Measurements from ENCODE around the gene HSDL1. TPM values are rescaled to one million over a fixed set of nuclear protein-coding genes. Genes with fewer than 3 reads are reported as not detected.

HSDL1 gene
- total RNA-seq, 1 donor from 2014 or later = 101 TPM

GRCh38 chr16:84111525-84111924, 33.5 kb downstream of the HSDL1 start:
- no peaks in the 10 kb centered on the region for H3K36me3 ChIP-seq
- no peak overlapping the region for H3K4me3 ChIP-seq
- Mint-ChIP-seq H3K36me3 (peaks cover 5% of the 10 kb centered on the region), H3K27ac (no peak overlapping the region), H3K4me1 (peaks cover 17% of the 10 kb centered on the region), H3K4me3 (no peak overlapping the region), H3K27me3 (ENCODE audit: insufficient read depth, low read depth) (peaks cover 2% of the 10 kb centered on the region), H3K9me3 (no peaks in the 10 kb centered on the region)
- H2AFZ ChIP-seq (replicated peaks) = no peak overlapping the region
- no peak for DNase-seq (ENCODE audit: low spot score)
- H3K4me2 ChIP-seq = no peak overlapping the region
- H3F3A ChIP-seq (ENCODE audit: low read depth) = peaks cover 10% of the 10 kb centered on the region
- H3K4me1 ChIP-seq = peaks cover 6% of the 10 kb centered on the region
- H3K9ac ChIP-seq = no peak overlapping the region
- peaks cover 58% of the 10 kb centered on the region for H4K20me1 ChIP-seq (ENCODE audit: low read depth)
- H3K27ac ChIP-seq = no peak overlapping the region
- H3K27me3 ChIP-seq = no peaks in the 10 kb centered on the region
- TF ChIP-seq EZH2phosphoT487 (IDR thresholded peaks at IDR 0.05) (no peak), EZH2 (IDR thresholded peaks at IDR 0.05) (no peak)
- peaks cover 96% of the 10 kb centered on the region for H3K79me2 ChIP-seq (ENCODE audit: low read depth)
- no peaks in the 10 kb centered on the region for H3K9me3 ChIP-seq (ENCODE audit: low read depth)

DNA sequence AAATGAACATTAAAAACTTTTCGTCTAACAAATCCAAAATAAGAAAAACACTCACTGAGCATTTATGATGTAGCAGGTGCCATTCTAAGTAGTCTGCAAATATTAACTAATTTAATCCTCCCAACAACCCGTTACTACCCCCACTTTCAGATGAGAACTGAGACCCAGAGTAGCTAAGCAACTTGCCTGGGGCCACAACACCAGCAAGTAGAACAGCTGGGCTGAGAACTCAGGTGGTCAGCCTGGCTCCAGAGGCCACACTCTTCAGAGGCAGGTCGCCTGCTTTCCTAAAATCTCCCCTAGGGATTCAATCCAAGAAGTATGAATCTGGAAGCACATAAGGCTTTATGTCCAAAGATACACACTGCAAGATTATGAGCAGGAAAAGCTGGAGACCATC, 34.5 kb downstream of the HSDL1 start:
- H3K9ac ChIP-seq = no peak overlapping the region
- H3K4me1 Mint-ChIP-seq = peaks cover 18% of the 10 kb centered on the region
- H3K9me3 Mint-ChIP-seq = no peaks in the 10 kb centered on the region
- H3K79me2 ChIP-seq (ENCODE audit: low read depth) = peaks cover 98% of the 10 kb centered on the region
- no peak overlapping the region for H3K4me2 ChIP-seq
- H3K36me3 ChIP-seq = no peaks in the 10 kb centered on the region
- DNase-seq (ENCODE audit: low spot score) = no peak
- H3K27me3 Mint-ChIP-seq (ENCODE audit: insufficient read depth, low read depth) = peaks cover 2% of the 10 kb centered on the region
- TF ChIP-seq CTCF (IDR thresholded peaks at IDR 0.05) = no peak
- no peak for TF ChIP-seq EZH2phosphoT487 (IDR thresholded peaks at IDR 0.05)
- TF ChIP-seq EZH2 (IDR thresholded peaks at IDR 0.05) = no peak
- peaks cover 62% of the 10 kb centered on the region for H4K20me1 ChIP-seq (ENCODE audit: low read depth)
- peak overlapping the region; percentile 78 for H3K27ac Mint-ChIP-seq
- peaks cover 1% of the 10 kb centered on the region for H3F3A ChIP-seq (ENCODE audit: low read depth)
- H3K4me3 ChIP-seq = no peak overlapping the region
- H3K9me3 ChIP-seq (ENCODE audit: low read depth) = no peaks in the 10 kb centered on the region
- H3K27me3 ChIP-seq = no peaks in the 10 kb centered on the region
- H3K4me1 ChIP-seq = peaks cover 5% of the 10 kb centered on the region
- H3K4me3 Mint-ChIP-seq = no peak overlapping the region
- no peak overlapping the region for H2AFZ ChIP-seq (replicated peaks)
- peaks cover 5% of the 10 kb centered on the region for H3K36me3 Mint-ChIP-seq
- H3K27ac ChIP-seq = no peak overlapping the region

GRCh38 chr16:84109598-84110335, 35.2 kb downstream of the HSDL1 start:
- DNase-seq (ENCODE audit: low spot score) = no peak
- no peaks in the 10 kb centered on the region for H3K4me1 ChIP-seq
- peaks cover 63% of the 10 kb centered on the region for H4K20me1 ChIP-seq (ENCODE audit: low read depth)
- Mint-ChIP-seq H3K27ac (no peak overlapping the region), H3K4me1 (peaks cover 18% of the 10 kb centered on the region), H3K36me3 (peaks cover 5% of the 10 kb centered on the region), H3K27me3 (ENCODE audit: insufficient read depth, low read depth) (peaks cover 2% of the 10 kb centered on the region), H3K4me3 (no peak overlapping the region), H3K9me3 (no peaks in the 10 kb centered on the region)
- H3F3A ChIP-seq (ENCODE audit: low read depth) = no peaks in the 10 kb centered on the region
- H3K4me3 ChIP-seq = no peak overlapping the region
- H3K79me2 ChIP-seq (ENCODE audit: low read depth) = peaks cover 98% of the 10 kb centered on the region
- H3K27me3 ChIP-seq = no peaks in the 10 kb centered on the region
- H3K27ac ChIP-seq = no peak overlapping the region
- TF ChIP-seq EZH2 (IDR thresholded peaks at IDR 0.05) (no peak), CTCF (IDR thresholded peaks at IDR 0.05) (no peak), EZH2phosphoT487 (IDR thresholded peaks at IDR 0.05) (no peak)
- no peaks in the 10 kb centered on the region for H3K36me3 ChIP-seq
- no peak overlapping the region for H2AFZ ChIP-seq (replicated peaks)
- no peaks in the 10 kb centered on the region for H3K9me3 ChIP-seq (ENCODE audit: low read depth)
- peak overlapping the region; percentile 32 for H3K9ac ChIP-seq
- H3K4me2 ChIP-seq = no peak overlapping the region

GRCh38 chr16:84107921-84108320, 37.1 kb downstream of the HSDL1 start:
- Mint-ChIP-seq H3K27me3 (ENCODE audit: insufficient read depth, low read depth) (peaks cover 2% of the 10 kb centered on the region), H3K36me3 (peaks cover 2% of the 10 kb centered on the region), H3K27ac (no peak overlapping the region), H3K9me3 (no peaks in the 10 kb centered on the region), H3K4me1 (peaks cover 15% of the 10 kb centered on the region), H3K4me3 (no peak overlapping the region)
- no peaks in the 10 kb centered on the region for H3F3A ChIP-seq (ENCODE audit: low read depth)
- H3K4me1 ChIP-seq = no peaks in the 10 kb centered on the region
- H3K36me3 ChIP-seq = no peaks in the 10 kb centered on the region
- peaks cover 78% of the 10 kb centered on the region for H4K20me1 ChIP-seq (ENCODE audit: low read depth)
- no peak overlapping the region for H3K27ac ChIP-seq
- H3K4me3 ChIP-seq = no peak overlapping the region
- DNase-seq (ENCODE audit: low spot score) = no peak
- no peak overlapping the region for H3K9ac ChIP-seq
- TF ChIP-seq EZH2phosphoT487 (IDR thresholded peaks at IDR 0.05) = no peak
- TF ChIP-seq EZH2 (IDR thresholded peaks at IDR 0.05) = no peak
- no peak for TF ChIP-seq CTCF (IDR thresholded peaks at IDR 0.05)
- H2AFZ ChIP-seq (replicated peaks) = no peak overlapping the region
- H3K4me2 ChIP-seq = no peak overlapping the region
- H3K9me3 ChIP-seq (ENCODE audit: low read depth) = no peaks in the 10 kb centered on the region
- no peaks in the 10 kb centered on the region for H3K27me3 ChIP-seq
- peaks cover 98% of the 10 kb centered on the region for H3K79me2 ChIP-seq (ENCODE audit: low read depth)
